Naive thymus-derived CD4-positive, alpha-beta T cell (primary cell): ENCODE measurements around the gene WDR77. TPM values are rescaled to one million over a fixed set of nuclear protein-coding genes. Genes with fewer than 3 reads are reported as not detected.

Experiments used
- ATAC-seq: fragments of 150-1000 bp; cut with Tn5 transposase; 2 replicates; pipeline ENCODE4 v1.10.0; 2021; ENCODE audit warnings: mild to moderate bottlenecking, moderate library complexity
- CTCF ChIA-PET: fragments of 350-600 bp; sonication (Branson Sonifier 250); formaldehyde crosslinking; loops from one replicate; lab custom pipeline; 2021; ENCODE audit warnings: antibody characterized with exemption; lab: Charles Lee
- POLR2A ChIA-PET: fragments of 350-600 bp; sonication (Branson Sonifier 250); formaldehyde crosslinking; loops from one replicate; lab custom pipeline; 2021; ENCODE audit warnings: antibody characterized with exemption, inconsistent platforms; lab: Charles Lee
- DNase-seq, 9 donors: peaks; one replicate each; pipeline versions ENCODE4 v3.0.0 to v3.0.0-alpha.2; 2020 to 2022; ENCODE audit warnings: mixed read lengths in 1 of 9
- H3K27ac ChIP-seq: one replicate; pipeline ENCODE4 v1.7.0; 2013; ENCODE audit warnings: mild to moderate bottlenecking, low read depth, low read length, moderate library complexity
- H3K27me3 ChIP-seq, 2 donors: one replicate each; pipeline ENCODE4 v1.7.0; 2013; ENCODE audit warnings: low read length in 2 of 2, mild to moderate bottlenecking in 2 of 2, moderate library complexity in 2 of 2; ENCODE audit not compliant: control insufficient read depth in 2 of 2, insufficient read depth in 2 of 2
- H3K36me3 ChIP-seq, 3 experiments: 1 replicate in 2 of 3; 2 replicates in 1 of 3; pipeline ENCODE4 v1.7.0; 2013; ENCODE audit warnings: low read length in 3 of 3, mild to moderate bottlenecking in 3 of 3, moderate library complexity in 1 of 3; ENCODE audit not compliant: insufficient read depth in 3 of 3, control insufficient read depth in 2 of 3
- H3K4me1 ChIP-seq, 2 donors: one replicate each; pipeline ENCODE4 v1.7.0; 2013; ENCODE audit warnings: low read length in 2 of 2, mild to moderate bottlenecking in 2 of 2, moderate library complexity in 1 of 2; ENCODE audit not compliant: control insufficient read depth in 2 of 2, insufficient read depth in 2 of 2
- H3K4me3 ChIP-seq: 2 replicates; pipeline ENCODE4 v1.7.0; 2013; ENCODE audit warnings: mild to moderate bottlenecking, low read length
- H3K9me3 ChIP-seq, 3 experiments: 1 replicate in 2 of 3; 2 replicates in 1 of 3; pipeline ENCODE4 v1.7.0; 2013; ENCODE audit warnings: low read length in 3 of 3; ENCODE audit not compliant: control insufficient read depth in 2 of 3
- H3K27ac Mint-ChIP-seq, 9 donors: one replicate each; pipeline ENCODE4 v1.8.0; 2020 to 2022; ENCODE audit warnings: mixed read lengths in 9 of 9, mild to moderate bottlenecking in 8 of 9, moderate library complexity in 5 of 9, inconsistent platforms in 2 of 9
- H3K27me3 Mint-ChIP-seq, 5 donors: one replicate each; pipeline ENCODE4 v1.8.0; 2021 to 2022; ENCODE audit warnings: mixed read lengths in 5 of 5, mild to moderate bottlenecking in 1 of 5
- H3K36me3 Mint-ChIP-seq, 5 donors: one replicate each; pipeline ENCODE4 v1.8.0; 2020 to 2022; ENCODE audit warnings: mixed read lengths in 5 of 5, mild to moderate bottlenecking in 3 of 5, inconsistent platforms in 1 of 5
- H3K4me1 Mint-ChIP-seq, 7 donors: one replicate each; pipeline ENCODE4 v1.8.0; 2020 to 2022; ENCODE audit warnings: mixed read lengths in 7 of 7, mild to moderate bottlenecking in 3 of 7, inconsistent platforms in 1 of 7
- H3K4me3 Mint-ChIP-seq, 10 donors: one replicate each; pipeline ENCODE4 v1.8.0; 2020 to 2022; ENCODE audit warnings: mild to moderate bottlenecking in 10 of 10, mixed read lengths in 10 of 10, moderate library complexity in 6 of 10, inconsistent platforms in 2 of 10
- H3K9me3 Mint-ChIP-seq, 11 donors: one replicate each; pipeline ENCODE4 v1.8.0; 2020 to 2022; ENCODE audit warnings: mixed read lengths in 11 of 11, mild to moderate bottlenecking in 4 of 11, inconsistent platforms in 1 of 11, moderate library complexity in 1 of 11
- intact Hi-C, 2 donors: fragments of 100-400 bp; cut with micrococcal nuclease; formaldehyde crosslinking; loops; one replicate each; pipeline ENCODE4 v1.15.1; 2023
- polyA plus RNA-seq, 2 donors: library from polyadenylated mRNA; unstranded; fragments of 300-500 nt; fragmentation: Illumina TruSeq; gene quantifications; one replicate each; pipeline ENCODE4 v1.2.3, GENCODE V29; 2021
- total RNA-seq, 6 experiments: library from RNA in 5 of 6; stranded (reverse) in 5 of 6; gene quantifications; 1 replicate in 5 of 6; 2 replicates in 1 of 6; pipeline ENCODE4 v1.2.3 and lab custom pipeline; 2021 to 2026

Gene WDR77
- total and polyA plus RNA-seq, 7 experiments from 2014 or later: 20.7 to 44.7 (median 30.0) TPM

DNA sequence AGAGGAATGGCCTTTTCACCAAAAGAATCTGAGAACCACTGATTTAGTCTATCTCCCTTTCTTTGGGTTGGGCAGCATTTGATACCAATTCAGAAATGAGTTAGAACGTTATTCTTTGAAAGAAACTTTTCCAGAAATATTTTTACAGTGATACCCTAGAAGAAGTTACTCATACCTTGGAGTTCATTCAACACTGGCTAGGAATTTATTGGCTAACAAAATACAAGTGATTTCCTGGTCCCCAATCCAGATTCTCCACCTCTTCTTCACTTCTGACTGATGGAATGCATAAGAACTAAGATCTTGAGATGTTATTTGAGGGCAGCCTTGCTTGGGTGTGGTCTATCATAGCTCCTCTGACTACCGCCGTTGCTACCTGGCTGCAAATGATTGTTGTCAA lies 34.1 kb upstream of the WDR77 start:
- no peaks in the 10 kb centered on the region for H3K27me3 ChIP-seq
- peaks cover 7 to 10% of the 10 kb centered on the region in 2 donors for H3K4me1 ChIP-seq
- no peaks in the 10 kb centered on the region for H3K9me3 ChIP-seq
- H3K27ac ChIP-seq: no peak overlapping the region
- H3K36me3 ChIP-seq: peaks cover 0 to 3% (median under 1%) of the 10 kb centered on the region in 3 experiments
- ATAC-seq: no peak
- peaks cover 0 to 25% (median 0%) of the 10 kb centered on the region in 5 donors for H3K27me3 Mint-ChIP-seq
- no peak overlapping the region for H3K4me3 Mint-ChIP-seq
- POLR2A ChIA-PET: interaction anchor here (0.6 to 2.1 kb wide), 3 partner anchors 12 to 26 kb away, joined by 3 to 18 read pairs (median 3); no protein-coding TSS in a partner anchor
- CTCF ChIA-PET: interaction anchor here (0.6 to 9.9 kb wide), 8 partner anchors 11 to 285 kb away, joined by 3 to 83 read pairs (median 4); no protein-coding TSS in a partner anchor
- H3K4me3 ChIP-seq: no peak overlapping the region
- peaks cover 18 to 53% (median 38%) of the 10 kb centered on the region in 7 donors for H3K4me1 Mint-ChIP-seq
- H3K36me3 Mint-ChIP-seq: peaks cover 3 to 7% (median 4%) of the 10 kb centered on the region in 5 donors
- intact Hi-C loops: loop anchor here (5.0 kb wide), 2 partner anchors 889 to 984 kb away; no protein-coding TSS in a partner anchor
- no peak for DNase-seq
- H3K9me3 Mint-ChIP-seq: no peaks in the 10 kb centered on the region
- peak overlapping the region in 1 of 9 donors; percentile 20 for H3K27ac Mint-ChIP-seq

DNA sequence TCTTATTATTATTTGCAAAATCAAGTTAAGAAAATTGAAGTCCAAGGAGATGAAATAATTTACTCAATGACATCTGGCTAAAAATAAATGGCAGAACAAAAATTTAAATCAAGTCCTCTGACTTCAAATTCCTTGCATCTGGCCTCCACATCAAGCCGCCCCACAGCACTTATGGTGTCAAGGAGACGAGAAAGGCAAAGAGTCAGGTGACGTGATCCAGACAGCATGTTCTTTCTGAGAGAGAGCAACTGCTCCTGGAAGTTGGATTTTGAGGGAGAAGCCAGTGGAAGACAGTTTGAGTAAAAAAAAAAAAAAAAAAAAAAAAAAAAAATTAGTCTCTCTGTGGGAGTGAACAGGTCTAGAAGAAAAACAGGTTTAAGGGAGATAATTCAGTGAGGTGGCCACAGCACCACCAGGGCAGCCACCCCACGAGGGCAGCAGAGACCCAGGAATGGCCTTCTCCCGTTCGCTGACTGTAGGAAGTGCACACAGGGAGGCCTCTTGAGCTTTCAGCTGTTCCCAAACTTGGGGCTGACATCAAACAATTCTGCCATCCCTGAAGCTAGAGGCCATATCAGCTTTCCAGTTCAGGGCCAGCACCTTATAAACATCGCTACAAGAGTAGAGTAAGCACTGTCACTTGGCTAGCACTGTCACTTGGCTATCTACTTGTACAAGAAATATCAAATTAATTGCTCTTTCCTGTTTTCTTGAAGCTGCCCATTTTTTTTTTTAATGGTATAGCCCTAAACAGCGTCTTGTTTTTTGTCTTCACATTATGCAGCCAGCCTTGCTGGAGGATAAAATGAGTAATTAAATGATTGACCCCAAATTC lies 32.5 kb upstream of the WDR77 start:
- POLR2A ChIA-PET: interaction anchor here (0.6 to 2.1 kb wide), 7 partner anchors 26 to 298 kb away, joined by 3 to 18 read pairs (median 3); no protein-coding TSS in a partner anchor

DNA sequence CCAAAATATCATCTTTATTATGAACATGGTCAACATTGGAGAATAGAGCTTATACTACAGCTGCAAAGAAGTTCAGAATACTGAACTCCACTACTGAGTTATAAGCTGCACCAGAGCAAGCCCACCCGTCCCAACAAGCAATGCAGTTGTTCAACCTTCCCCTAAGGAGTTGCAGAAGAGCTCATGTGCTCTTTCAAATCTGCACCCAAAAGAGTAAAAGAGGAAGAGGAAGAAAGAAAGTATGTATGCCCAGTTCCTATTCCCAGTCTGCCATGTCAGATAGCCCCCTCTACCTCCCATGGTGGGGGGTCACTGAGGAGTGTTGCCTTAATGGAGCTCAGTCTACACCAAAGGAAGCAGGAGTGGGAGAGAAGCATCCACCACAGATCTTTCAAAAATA lies 31.6 kb upstream of the WDR77 start:
- Histone ChIP-seq H3K27ac (no peak overlapping the region), H3K36me3 (peaks cover 0 to 11% (median 5%) of the 10 kb centered on the region in 3 experiments), H3K27me3 (no peaks in the 10 kb centered on the region), H3K4me1 (peaks cover 31 to 34% of the 10 kb centered on the region in 2 donors), H3K4me3 (no peak overlapping the region), H3K9me3 (no peaks in the 10 kb centered on the region)
- ATAC-seq: no peak
- CTCF ChIA-PET: interaction anchor here (0.8 to 9.9 kb wide), 7 partner anchors 10 to 293 kb away, joined by 3 to 83 read pairs (median 5); no protein-coding TSS in a partner anchor
- Mint-ChIP-seq H3K9me3 (peaks cover 0 to 5% (median 0%) of the 10 kb centered on the region in 11 donors), H3K36me3 (peaks cover 9 to 24% (median 15%) of the 10 kb centered on the region in 5 donors), H3K4me3 (no peak overlapping the region), H3K27ac (peak overlapping the region in 2 of 9 donors; percentile 24 to 48), H3K27me3 (peaks cover 0 to 25% (median 0%) of the 10 kb centered on the region in 5 donors), H3K4me1 (peaks cover 39 to 78% (median 61%) of the 10 kb centered on the region in 7 donors)
- no peak for DNase-seq
- intact Hi-C loops: loop anchor here (1.0 to 5.0 kb wide), 7 partner anchors 28 to 987 kb away; partner anchors contain the start of gene DDX20 (in 1 of the 2)
- POLR2A ChIA-PET: interaction anchor here (1.0 to 1.1 kb wide), 2 partner anchors 10 to 33 kb away, joined by 3 read pairs; no protein-coding TSS in a partner anchor

More for the DNA sequence above, 32.5 kb upstream of the WDR77 start:
- Histone ChIP-seq H3K27ac (no peak overlapping the region), H3K36me3 (peaks cover 0 to 11% (median 5%) of the 10 kb centered on the region in 3 experiments), H3K4me3 (no peak overlapping the region), H3K9me3 (no peaks in the 10 kb centered on the region), H3K4me1 (peaks cover 22 to 25% of the 10 kb centered on the region in 2 donors), H3K27me3 (no peaks in the 10 kb centered on the region)
- DNase-seq (peak; percentile 23 to 65 (median 54)), ATAC-seq (peak; percentile 80)
- Mint-ChIP-seq H3K9me3 (peaks cover 0 to 5% (median 0%) of the 10 kb centered on the region in 11 donors), H3K4me3 (peak overlapping the region in 1 of 10 donors; percentile 20), H3K4me1 (peaks cover 32 to 68% (median 53%) of the 10 kb centered on the region in 7 donors), H3K36me3 (peaks cover 9 to 20% (median 14%) of the 10 kb centered on the region in 5 donors), H3K27ac (peak overlapping the region in 4 of 9 donors; percentile 22 to 86 (median 56)), H3K27me3 (peaks cover 0 to 25% (median 0%) of the 10 kb centered on the region in 5 donors)
- intact Hi-C loops: loop anchor here (1.0 to 5.0 kb wide), 7 partner anchors 27 to 986 kb away; partner anchors contain the start of gene DDX20 (in 1 of the 2)
- CTCF ChIA-PET: interaction anchor here (0.6 to 9.9 kb wide), 17 partner anchors 9 to 290 kb away, joined by 3 to 83 read pairs (median 5); no protein-coding TSS in a partner anchor

DNA sequence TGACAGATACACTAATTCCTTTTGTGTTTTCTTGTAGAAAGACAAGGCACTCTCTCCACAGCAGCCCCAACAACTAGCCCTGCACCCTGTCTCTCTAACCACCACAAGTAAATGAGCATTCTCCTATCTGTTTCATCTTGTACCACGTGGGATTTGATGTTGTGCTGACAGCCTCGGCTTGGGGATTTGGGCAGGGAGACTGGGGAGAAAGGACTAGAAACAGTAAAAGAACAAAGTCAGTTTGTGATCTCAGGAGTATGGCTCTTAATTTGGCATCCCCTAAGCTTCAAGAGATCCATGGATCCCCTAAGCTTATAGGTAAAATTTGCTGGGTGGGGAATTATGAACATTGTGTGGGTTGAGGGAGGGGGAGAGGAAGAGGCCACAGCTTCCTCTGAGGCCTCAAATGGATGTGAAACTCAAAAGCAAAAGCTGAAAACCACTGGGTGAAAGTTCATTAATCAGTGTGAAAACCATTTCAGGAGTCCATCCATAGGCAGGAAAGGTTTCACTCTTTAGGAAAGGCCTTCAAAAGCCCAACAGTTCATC lies 27.8 kb upstream of the WDR77 start:
- Histone ChIP-seq H3K4me3 (peak overlapping the region; percentile 48), H3K9me3 (no peaks in the 10 kb centered on the region), H3K27ac (peak overlapping the region; percentile 87), H3K4me1 (peaks cover 47% of the 10 kb centered on the region in 2 donors), H3K27me3 (no peaks in the 10 kb centered on the region), H3K36me3 (peaks cover 0 to 11% (median 5%) of the 10 kb centered on the region in 3 experiments)
- ChIA-PET CTCF (interaction anchor here (0.6 to 9.9 kb wide), 9 partner anchors 12 to 527 kb away, joined by 3 to 83 read pairs (median 4); partner anchors contain the start of genes ADORA3, DDX20 and TMIGD3), POLR2A (interaction anchor here (0.8 to 9.0 kb wide), 12 partner anchors 8 to 278 kb away, joined by 3 to 96 read pairs (median 4); partner anchors contain the start of genes ADORA3, ATP5PB, TMIGD3 and WDR77)
- peaks cover 0 to 5% (median 0%) of the 10 kb centered on the region in 11 donors for H3K9me3 Mint-ChIP-seq
- intact Hi-C loops: loop anchor here (1.0 to 10.0 kb wide), 5 partner anchors 28 to 1262 kb away; partner anchors contain the start of genes DDX20 (in 2 of the 2), ATP5PB (in 1 of the 2), CHI3L2 (in 1 of the 2) and KCNC4 (in 1 of the 2)
- peak overlapping the region in 9 of 10 donors; percentile 76 to 98 (median 92) for H3K4me3 Mint-ChIP-seq
- ATAC-seq (peak; percentile 81), DNase-seq (peak in 8 of 9 donors; percentile 35 to 79 (median 68))
- peaks cover 9 to 27% (median 19%) of the 10 kb centered on the region in 5 donors for H3K36me3 Mint-ChIP-seq
- H3K4me1 Mint-ChIP-seq: peaks cover 38 to 72% (median 58%) of the 10 kb centered on the region in 7 donors
- H3K27me3 Mint-ChIP-seq: peaks cover 0 to 21% (median 0%) of the 10 kb centered on the region in 5 donors
- peak overlapping the region in 6 of 9 donors; percentile 89 to 96 (median 92) for H3K27ac Mint-ChIP-seq

DNA sequence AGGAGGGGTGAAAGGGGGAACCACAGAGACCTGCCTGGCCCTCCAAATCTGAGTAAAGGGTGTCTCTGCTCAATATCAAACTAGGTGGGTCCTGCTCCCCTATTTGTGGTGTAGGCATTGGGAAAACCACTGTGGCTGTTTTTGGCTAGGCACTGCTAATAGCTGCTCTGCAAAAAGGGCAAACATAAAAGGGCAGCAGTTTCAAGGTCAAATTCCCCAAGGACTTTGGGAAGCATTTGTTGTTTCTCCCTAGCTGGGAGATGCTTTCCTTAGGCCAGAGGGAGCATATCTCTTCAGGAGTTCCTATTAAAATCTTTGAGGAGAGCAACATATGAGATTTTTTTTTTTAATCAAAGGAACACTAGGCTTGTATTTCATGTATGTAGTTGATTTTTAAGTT lies 27.2 kb upstream of the WDR77 start:
- peaks cover 0 to 18% (median 0%) of the 10 kb centered on the region in 5 donors for H3K27me3 Mint-ChIP-seq
- peak overlapping the region in 6 of 9 donors; percentile 89 to 96 (median 92) for H3K27ac Mint-ChIP-seq
- Histone ChIP-seq H3K27ac (peak overlapping the region; percentile 87), H3K27me3 (no peaks in the 10 kb centered on the region), H3K4me3 (peak overlapping the region; percentile 48), H3K4me1 (peaks cover 53% of the 10 kb centered on the region in 2 donors), H3K9me3 (no peaks in the 10 kb centered on the region), H3K36me3 (peaks cover 0 to 11% (median 5%) of the 10 kb centered on the region in 3 experiments)
- no peak for DNase-seq
- H3K4me1 Mint-ChIP-seq: peaks cover 34 to 66% (median 53%) of the 10 kb centered on the region in 7 donors
- intact Hi-C loops: loop anchor here (1.0 to 10.0 kb wide), 3 partner anchors 251 to 1261 kb away; partner anchors contain the start of genes CHI3L2 (in 1 of the 2), DDX20 (in 1 of the 2) and KCNC4 (in 1 of the 2)
- peaks cover 9 to 27% (median 19%) of the 10 kb centered on the region in 5 donors for H3K36me3 Mint-ChIP-seq
- ChIA-PET CTCF (interaction anchor here (0.6 to 9.9 kb wide), 7 partner anchors 27 to 294 kb away, joined by 3 to 83 read pairs (median 3); partner anchors contain the start of genes ADORA3, DDX20 and TMIGD3), POLR2A (interaction anchor here (0.6 to 9.0 kb wide), 16 partner anchors 8 to 279 kb away, joined by 3 to 96 read pairs (median 3); partner anchors contain the start of genes ADORA3, ATP5PB, TMIGD3 and WDR77)
- H3K9me3 Mint-ChIP-seq: peaks cover 0 to 5% (median 0%) of the 10 kb centered on the region in 11 donors
- H3K4me3 Mint-ChIP-seq: peak overlapping the region in 9 of 10 donors; percentile 76 to 98 (median 92)
- ATAC-seq: no peak
